Stimulated activated CD4-positive, alpha-beta T cell treated with anti-CD3 and anti-CD28 coated beads, Interleukin-1b, Interleukin-23, amount 100 ng/mL, for 1 hour (primary cell): ENCODE data around the gene ABCC8.

Experiments
- DNase-seq, 2 donors: peaks; one replicate each; pipeline ENCODE4 v3.0.0-alpha.2; 2020; ENCODE audit warnings: low read depth in 2 of 2

Gene ABCC8

DNA sequence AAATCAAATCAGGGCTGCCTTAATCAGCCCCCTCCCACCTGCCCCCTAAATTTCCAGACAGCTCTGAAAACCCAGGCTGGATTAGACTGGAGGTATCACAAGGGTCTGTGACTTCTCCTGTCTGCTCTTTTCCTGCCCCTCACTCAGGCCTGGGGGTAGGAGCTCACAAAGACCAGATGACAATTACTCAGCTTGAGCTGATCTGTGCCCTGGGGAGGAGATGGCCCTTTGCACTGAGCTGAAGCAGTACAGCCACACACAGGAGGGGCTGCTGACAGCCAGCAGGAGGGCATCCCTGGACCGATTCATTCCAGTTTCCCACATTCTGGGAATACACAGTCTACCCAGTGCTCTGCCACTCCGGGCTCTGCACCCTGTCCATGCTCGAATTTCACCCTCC is 4.2 kb downstream of the ABCC8 start:
- no peak for DNase-seq

DNA sequence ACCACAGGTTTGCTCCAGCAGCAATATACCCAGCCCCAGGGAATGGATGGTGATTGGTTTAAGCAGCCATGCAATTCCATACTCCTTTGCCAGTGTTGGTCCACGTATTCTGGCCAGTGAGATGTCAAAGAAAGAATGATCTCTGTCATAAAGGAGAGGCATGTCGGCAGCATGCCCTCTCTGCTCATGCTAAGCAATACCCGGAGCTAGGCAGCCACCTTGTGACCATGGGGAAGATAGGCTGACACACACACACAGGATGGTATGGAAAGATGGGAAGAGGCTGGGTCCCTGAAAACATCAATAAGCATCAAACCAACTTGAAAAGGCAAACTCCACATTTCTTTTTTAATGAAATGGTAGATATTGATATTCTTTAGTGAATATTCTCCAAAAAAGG is 5.1 kb downstream of the ABCC8 start:
- DNase-seq = no peak

DNA sequence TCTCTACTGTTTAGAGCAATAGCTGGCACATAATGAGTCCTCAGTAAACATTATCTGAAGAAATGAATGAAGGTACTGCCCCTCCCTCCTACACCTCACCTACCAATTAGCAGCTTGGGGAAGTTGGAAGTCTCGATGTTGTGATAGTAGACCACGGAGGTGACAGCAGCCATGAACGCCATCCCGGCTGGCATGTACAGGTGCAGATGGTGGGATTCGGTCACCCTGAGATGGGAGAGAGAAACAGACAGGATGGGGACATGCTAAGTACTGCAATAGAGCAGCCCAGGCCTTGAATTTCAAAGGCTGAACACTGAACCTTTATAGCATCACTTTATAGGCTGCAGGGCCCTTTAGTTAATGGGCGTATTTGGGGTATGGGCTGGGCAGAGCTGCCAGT is 6.6 kb downstream of the ABCC8 start:
- DNase-seq = no peak

DNA sequence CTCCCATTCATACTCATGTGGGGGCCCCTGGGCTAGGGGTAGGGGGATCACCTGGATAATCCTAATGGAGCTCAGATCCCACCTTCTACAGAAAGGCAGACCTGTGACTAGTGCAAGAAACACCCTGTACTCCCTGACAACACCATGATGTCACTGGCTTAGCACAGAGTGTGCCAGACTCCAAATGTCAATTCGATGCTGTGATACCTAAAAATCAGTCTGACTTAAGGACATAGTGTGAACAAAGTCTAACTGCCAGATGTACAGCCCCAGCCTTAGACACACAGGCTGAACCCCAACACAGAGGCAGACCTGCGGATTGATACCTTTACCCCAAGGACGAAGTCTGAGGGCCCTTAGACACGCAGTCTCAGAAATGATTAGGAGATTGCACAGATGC is 8.5 kb downstream of the ABCC8 start:
- no peak for DNase-seq

DNA sequence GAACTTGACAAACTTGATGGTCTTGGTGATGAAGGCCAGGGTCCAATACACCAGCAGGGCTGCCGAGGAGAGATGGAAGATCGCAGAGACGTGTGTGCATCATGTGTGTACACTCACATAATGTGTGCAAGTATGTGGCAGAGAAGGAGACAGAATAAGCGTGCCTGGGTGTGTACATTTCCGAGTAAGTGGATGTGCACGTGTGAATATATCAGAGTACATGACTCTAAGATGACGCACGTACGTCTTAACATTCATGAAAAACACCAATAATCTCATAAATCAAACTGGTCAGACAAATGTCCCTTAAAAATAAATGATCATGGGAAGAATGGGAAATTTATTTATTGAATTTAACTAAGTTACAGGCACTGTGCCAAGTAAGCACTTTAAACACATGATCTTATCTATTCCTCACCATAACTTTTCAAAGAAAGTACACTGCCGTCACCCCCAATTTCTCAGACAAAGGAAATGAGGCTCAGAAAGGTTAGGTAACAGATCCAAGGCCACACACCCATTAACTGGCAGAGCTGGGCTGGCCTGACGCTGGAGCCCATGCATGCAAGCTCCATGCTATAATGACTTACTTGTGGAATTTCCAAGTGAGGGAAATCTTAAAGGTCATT is 13.0 kb downstream of the ABCC8 start:
- DNase-seq = no peak

DNA sequence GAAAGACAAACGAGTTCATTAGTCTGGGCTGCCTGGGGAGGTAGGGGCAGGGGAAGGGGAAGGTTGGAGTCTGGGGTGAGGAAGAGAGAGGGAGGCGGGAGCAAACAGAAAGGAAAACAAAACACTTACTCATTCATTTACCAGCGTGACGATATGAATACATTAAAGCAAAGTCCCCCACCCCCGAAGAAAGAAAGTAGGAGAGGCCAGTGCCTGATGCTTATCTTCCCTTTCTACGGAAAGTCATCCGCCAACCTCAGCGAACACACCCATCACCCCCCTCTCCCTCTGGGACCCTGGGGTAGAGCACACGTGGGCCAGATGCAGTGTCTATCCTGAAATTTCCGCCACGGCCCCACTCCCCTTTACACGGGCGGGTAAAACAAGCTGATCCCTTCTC is 13.7 kb downstream of the ABCC8 start:
- DNase-seq = no peak

DNA sequence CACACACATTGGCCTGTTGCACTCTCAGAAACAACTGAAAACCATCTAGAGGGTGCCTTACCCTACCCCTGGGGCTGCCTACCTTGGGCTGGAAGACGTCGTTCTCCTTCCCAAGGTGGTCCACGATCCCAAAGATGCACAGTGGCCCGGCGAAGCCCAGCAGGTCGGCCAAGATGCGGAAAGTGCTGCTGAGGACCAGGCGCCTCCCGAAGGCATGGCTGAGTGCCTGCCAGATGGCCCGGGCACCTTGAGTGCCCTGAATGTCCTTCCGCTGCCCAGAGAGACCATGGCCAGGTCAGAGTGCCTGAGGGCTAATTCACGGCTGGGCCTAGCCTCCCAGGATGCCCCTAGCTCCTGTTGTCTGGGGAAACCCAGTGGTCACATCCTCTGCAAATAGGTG is 16.2 kb downstream of the ABCC8 start:
- DNase-seq = no peak

DNA sequence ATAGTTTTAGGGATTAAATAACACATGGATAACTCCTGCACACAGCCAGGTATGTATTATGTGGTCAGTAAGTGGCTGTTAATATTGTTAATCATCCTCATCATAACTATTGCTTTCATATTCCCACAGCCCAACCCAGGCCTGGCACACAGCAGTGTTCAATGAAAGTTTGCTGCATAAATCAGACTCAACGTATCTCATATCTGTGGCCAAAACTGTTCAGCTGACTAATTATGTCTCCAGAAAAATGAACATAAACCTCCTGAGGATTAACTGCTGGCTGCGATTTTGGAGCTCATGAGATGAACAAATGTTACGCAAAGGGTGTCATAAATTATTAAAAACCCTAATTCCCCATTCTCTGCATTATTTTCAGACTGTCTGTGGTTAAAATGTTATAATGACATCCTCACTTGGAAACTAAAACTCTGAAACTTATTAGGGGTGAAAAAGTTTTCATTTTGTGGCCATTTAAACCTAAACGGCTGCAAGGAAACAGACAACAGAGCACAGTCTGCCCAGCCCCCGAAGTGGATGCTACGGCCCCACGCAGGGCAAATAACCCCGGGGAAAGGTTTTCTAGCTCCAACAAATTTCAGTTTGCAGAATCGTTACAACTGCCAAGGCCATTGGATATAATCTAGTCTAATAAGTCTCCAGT is 17.3 kb downstream of the ABCC8 start:
- DNase-seq = no peak

DNA sequence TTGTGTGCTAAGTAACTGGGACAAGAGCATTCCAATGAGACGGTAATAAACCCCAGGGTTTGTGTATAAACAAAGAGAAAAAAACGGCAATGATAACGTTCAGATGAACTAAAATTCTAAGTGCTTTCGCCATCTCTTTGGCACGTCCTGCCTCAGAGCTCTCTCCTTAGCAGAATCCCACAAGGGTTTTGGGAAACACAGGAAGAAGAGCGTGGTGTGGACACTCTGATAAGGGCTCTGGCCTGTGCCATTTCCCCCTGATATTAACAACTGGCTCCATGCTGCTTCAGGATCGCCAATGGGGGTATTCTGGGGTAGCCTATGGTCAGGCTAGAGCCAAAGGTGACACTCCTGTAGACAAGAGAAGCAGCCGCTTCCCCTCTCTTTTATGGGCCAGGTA is 18.4 kb downstream of the ABCC8 start:
- DNase-seq = no peak

DNA sequence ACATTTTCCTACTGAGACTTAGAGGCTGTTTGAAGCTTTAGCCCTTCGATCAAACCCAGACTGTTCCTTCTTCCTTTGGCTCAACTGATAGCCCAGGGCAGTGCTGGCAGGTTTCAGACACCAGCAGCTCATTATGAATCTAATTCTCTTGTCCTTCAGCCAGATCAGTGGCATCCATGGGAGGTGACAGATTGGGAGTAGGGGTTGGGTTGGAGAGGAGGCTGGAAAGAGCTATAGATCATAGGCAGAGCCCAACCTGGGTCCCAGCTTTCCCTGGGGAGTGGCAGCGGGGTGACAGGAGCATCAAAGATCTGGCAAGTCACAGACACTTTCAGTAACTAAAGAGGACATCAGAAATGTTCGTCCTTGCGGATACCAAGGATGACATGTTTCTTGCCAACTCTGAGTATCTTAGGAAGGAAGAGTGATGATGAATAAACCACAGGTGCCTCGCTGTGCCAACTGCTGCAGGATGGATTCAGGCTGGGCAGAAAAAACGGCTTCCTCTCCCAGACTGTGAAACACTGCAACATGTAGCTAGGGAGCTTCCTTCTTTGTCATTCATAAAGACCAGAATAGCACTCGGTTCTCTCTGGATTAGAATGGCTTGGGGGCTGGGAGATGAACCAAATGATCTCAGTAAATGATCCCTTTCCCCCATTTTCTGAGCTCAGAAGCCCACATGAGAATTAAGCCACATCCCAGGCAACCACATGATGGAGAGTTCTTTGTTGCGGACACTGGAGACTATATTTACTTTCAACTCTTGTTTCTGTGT is 19.1 kb downstream of the ABCC8 start:
- no peak for DNase-seq

DNA sequence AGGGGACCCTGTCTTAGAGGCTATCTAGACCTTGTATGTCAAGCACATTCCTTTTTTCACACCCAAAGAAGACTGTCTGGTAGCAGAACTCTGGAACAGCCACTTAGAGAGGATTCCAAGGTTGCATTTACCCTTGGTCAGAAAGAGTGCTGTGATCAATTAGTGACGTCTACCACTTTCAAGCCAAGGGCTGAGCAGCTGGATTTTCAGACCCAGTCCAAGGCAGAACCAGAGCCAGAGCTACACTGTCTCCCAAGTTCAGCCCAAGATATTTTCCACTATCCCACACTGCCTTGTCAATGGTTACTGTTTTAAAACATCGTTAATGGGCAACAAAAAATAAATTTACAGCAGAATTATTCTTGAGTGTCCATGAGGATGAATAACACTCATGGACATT is 24.0 kb downstream of the ABCC8 start:
- no peak for DNase-seq

DNA sequence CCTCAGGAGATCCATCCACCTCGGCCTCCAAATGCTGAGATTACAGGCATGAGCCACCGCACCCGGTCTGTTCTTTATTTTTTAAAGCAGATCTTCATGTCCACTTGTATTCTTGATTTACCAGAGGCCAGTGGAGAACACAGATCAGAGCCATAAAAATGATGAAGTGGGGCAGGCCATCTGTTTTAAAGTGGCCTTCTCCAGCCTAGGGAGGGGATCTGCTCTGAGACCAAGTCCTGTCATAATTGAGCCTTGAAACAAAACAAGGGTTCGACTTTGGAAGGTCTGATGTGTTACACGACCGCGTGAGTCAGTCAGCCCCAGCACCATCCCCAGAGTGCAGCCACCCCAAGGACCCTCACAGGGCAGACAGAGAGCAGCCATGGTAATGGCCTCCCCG is 27.5 kb downstream of the ABCC8 start:
- DNase-seq = no peak

DNA sequence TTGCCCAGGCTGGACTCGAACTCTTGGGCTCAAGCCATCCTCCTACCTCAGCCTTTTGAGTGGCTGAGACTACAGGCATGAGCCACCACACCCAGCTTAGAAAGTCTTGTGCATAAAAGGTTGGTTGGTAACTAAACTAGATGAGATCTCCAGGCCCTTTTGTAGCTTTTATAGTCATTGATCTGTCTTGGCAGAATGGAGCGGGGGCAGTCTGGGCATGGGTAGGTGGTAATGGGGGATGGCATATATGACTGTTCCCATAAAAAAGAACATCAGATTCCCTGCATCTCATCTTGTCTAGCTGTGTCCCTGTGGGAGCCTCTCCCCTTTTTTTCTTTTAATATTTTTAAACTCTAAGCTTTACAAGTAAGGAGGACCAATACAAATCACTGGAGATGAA is 30.2 kb downstream of the ABCC8 start:
- no peak for DNase-seq

DNA sequence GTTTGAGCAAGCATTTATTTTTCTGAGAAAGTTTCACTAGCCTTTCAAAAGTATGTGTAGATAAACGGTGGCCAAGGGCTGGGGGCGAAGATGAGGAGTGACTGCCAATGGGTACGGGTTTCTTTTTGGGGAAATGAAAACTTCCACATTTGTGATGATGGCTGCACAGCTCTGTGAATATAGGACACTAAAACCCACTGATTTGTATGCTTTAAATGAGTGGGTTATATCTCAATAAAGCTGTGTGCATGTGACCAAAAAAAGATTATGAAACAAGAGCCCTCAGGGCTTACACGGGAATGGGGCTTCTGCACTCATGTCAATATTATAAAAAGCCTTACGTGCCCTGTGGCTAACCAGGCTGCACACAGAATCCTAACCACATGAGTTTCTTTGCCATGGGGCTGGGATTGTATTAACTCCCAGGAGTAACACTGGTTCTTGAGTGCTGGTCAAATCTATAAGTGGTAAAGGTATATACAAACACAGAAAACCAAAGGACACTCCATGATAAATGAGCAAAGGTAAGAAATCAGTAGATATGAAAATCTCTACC is 31.3 kb downstream of the ABCC8 start:
- no peak for DNase-seq

DNA sequence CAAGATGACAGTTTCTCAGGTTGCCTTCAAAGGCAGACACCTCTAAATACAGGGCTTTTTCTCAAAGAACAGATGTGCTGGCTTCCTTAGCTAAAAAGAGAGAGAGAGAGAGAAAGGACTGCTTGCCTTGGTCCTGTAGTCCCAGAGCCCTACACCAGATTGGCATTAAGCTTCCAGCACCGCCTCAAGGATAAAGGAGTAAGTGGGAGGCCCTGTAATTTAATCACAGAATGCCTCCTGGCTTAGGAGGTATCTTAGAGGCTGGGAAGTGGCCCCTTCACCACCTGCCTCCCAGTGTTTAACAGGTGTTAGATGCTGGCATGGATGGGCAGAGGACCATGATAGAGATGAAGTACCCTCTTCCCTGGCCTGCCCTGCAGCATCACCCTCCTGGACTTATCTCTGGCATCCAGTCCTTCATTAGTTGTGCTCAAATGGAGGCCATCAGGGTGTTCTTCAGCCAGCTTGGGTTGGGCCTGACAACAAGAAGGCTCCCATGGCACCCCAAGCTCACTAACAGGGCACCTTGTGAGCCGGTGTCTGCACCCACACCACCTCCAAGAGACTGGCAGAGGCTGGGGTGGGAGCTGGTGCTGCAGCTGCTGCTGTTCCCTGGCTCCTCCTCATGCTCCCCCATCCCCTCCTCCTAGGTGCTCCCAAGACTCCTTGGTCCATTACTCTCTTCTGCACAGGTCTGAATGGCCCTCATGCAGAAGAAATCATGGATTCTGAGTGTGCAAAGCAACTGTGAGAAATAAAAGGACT is 32.5 kb downstream of the ABCC8 start:
- no peak for DNase-seq

DNA sequence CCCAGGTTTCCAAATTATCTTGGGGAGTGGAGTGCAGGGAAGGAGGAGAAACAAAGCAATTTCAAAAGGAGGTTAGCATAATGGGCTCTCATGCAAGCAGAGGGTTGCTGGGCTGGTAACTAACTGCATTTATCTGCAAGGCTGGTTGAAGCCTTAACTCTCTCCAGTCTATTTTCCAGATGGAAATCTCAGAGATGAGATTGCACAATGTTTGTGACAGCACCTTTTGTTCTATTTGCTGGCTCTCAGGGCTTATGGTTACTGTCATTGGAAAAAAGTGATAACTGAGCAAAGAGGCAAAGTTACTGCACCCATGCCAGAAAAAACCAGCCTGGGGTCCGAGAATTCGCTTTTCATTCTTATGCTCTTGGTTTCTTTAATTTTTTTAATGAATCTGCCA is 33.2 kb downstream of the ABCC8 start:
- no peak for DNase-seq

DNA sequence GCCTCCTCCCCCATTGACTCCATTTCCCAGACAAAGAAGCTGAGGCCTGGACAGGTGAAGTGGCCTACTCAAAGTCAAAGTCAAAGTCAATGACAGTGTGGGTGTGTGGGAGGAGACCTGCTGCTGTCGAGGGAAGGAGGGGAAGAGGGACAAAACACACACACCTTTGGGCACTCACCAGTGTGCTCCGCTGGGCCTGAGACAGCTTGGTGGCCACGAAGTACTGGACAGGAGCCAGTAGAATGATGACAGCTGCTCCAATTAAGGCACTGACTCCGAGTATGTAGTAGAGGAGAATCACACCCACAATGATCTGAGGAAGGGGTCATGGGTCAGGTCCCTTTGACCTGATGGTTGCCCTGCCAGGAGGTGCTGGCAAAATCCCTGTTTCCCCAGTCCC is 33.6 kb downstream of the ABCC8 start:
- DNase-seq = no peak

DNA sequence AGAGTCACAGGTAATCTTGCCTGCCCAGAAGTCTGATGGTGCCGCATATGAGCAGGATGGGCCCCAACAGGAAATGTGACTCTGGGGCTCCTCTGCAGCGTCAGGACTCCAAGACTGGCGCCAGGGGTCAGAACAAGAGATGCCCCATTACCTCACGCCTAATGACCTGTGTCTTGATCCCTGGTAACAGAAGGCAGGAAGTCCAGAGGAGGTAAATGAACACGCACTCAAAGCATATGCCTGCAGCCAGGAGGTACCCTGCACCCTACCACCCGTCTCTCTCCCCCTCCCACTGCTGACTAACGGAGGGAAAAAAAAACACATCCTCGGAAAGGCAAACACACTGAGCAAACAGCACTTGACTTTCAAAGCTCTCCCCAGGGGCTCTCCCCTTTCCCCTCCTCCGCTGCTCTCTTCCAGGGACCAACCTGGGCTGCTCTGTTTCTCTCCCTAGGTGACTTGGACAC is 37.3 kb downstream of the ABCC8 start:
- DNase-seq = no peak

DNA sequence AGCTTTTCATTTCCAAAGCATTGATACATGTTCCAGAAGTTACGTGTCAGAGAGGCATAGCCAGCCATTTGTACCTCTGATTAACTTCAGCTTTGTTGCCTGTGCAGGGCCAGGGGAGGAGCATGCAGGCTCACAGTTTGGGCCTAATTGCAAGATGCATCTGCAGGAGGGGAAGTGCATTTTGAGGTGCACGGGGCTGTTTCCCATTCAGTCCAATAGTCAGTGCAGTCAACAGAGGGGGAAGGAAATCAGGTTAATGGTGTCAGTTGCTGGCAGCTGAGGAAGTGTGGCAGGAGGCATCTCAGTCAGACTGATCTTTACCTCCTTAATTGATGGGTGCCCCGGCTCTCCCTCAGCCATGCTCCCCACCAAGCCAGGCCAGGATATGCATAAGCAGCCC is 39.3 kb downstream of the ABCC8 start:
- DNase-seq = no peak

DNA sequence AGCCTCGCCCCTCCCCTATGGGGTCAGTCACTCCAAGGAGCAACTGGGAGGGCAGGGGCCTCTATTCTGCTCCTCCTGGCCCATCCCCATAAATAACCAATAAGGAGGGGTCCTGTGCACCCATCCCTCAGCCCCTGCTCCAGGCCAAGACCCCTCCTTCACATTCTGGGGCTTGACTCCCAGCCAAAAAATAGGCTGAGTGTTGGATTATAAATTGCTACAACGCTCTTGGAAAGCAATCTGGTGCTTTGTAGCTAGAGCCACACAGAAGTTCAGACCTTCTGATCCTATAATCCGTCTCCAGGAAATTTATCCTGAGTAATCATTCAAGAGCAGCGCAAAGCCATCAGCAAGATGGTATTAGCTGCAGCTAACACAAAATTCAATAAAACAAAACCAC is 42.5 kb downstream of the ABCC8 start:
- DNase-seq = no peak

DNA sequence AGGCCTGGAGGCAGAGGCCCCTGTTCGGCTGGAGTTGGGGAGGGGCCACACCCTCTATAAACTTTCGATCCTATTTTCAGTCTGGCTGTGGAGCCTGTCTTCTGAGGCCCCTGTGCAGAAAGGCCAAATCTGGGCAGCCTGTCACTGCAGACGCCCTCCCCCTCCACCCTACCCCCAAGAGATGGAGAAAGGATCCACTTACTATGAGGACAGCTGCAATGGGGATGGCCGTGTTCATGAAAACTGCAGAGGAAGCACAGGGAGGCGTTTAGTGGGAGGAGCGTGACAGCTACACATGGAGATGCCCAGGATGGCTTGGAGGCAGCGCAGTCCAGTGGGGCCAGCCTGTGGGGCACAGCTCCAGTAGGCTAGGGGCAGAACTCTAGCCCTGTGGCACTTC is 44.6 kb downstream of the ABCC8 start:
- DNase-seq = no peak

DNA sequence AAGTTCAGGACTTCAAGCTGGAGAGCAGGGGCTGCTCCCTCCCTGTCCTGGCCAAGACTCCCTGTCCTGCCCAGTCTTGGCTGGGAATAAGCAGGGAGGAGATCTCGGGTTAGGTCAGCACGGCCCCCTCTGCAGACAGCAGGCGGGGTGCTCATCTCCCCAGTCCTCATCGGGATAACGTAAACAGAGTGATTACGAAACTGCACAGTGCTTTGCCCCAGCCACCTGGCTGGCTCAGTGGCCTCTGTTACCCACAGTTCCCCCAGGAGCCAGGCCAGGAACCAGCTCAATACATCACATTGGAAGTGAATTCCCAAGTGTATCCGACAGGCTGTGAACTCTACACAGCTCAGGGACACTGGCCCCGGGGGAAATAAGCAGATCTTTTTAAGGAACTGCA is 45.5 kb downstream of the ABCC8 start:
- no peak for DNase-seq
